Measurements from ENCODE around the gene PLA2G4A.

GRCh38 chr1:186927884-186928283, 99.1 kb downstream of the PLA2G4A start:
- no peak for TF ChIP-seq EZH2 (IDR thresholded peaks at IDR 0.05; ENCODE audit: insufficient read depth, poor library complexity, severe bottlenecking)
- TF ChIP-seq EZH2phosphoT487 (IDR thresholded peaks at IDR 0.05; ENCODE audit: insufficient read depth, low read depth) = no peak
